Hematopoietic multipotent progenitor cell (in vitro differentiated cells): ENCODE measurements around the gene TSPAN8. TPM values are rescaled to one million over a fixed set of nuclear protein-coding genes. Genes with fewer than 3 reads are reported as not detected.
"Not testable (repeated sequence)": the region's sequence is repeated elsewhere in the genome, so short reads cannot be mapped to it uniquely, and the experiment has no call there.

Source experiments
- DNase-seq, 3 donors: peaks; one replicate each; pipeline ENCODE4 v3.0.0-alpha.2; 2011 to 2015; ENCODE audit warnings: low read depth in 2 of 3, low spot score in 2 of 3
- total RNA-seq: library from RNA; depleted of rRNA; stranded (reverse); fragments of >200 nt; gene quantifications from one replicate; pipeline ENCODE4 v1.2.3, GENCODE V29; 2012

Gene TSPAN8
- total RNA-seq, 1 donor = not detected

DNA sequence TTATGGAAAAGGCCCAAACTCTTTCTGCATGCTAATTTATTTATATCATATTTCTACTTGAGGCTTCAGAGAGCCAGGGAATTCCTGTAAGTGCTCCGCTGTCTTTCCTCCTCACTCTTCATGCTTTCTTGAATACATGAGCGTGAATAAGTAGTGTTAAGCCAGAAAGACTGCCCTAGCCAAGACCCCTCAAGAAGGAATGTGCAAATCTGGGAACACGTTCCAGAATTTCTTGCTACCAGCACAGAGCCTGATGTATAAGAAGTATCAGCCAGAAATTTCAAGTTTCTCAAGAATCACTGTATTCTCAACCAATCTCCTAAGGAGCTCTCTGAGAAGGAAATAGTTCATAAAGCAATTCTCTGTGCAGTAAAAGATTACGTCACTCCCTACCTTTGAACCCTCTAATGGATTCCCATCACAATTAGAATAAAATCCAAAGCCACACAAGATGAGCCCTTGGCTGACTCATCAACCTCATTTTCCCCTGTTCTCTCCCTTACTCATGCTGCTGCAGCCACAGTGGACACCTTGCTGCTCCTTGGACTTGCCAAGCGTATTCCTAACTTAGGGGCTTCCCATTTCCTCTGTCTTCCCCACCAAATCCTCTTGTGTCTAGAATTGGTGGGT, 6.9 kb upstream of the TSPAN8 start:
- no peak for DNase-seq

DNA sequence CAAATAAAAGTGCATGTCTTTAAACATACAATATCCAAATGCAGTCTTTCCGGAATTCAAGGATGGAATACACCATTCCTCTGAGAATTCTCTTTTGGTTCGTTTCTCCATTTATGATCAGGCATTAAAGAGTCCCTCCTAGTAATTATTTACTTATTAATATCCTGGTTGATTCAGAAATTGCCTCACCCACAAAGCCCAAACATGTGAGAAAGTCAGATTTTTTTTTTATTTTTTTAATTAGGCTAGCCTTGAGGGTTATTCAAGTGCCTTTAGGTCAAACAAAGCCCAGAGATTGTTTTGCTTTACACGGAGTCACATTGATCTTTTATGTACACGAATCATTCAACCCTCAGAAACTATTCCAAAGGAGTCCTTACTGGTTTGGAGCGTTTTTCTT, 6.4 kb upstream of the TSPAN8 start:
- no peak for DNase-seq

DNA sequence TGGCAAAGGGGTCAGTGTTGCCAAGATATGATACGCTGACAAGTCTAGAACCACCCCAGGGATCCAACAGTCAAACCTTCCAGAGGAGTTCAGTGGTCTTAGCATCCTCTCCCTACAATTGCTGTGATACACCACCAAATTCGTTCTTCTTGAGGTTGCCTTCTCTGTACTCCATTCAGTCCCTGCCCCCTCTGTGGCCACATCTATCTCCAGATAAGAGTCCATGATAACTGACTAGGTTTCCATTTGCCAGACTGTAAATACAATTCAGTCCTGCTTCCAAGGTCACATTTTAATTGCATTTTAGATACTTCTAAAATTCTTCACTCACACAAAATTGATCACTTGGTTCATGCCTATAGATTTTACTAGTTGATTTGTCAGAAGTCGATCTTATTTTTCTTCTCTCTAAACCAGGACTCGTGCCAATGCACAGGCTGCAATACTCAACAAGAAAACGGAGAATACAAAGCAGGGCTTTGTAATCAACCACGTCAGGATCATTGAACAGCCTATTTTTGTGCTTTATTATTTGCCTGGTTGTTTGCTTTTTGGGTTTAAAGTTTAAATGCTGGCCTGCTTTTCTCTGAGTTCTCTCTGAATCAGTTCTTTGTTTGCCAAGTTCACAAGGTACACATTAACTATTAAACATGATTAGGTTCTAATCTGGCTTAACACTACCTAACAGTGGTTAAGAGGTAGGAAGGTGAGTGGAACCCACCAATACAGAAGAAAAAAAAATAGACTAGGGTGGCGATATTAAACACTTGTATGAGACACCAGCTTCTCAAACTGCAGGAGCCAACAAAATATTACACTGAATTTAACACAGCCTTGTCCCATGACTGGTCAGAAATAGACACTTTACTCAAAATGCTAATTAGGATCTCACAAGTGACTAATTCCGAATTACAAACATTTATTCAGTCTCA, 5.3 kb upstream of the TSPAN8 start:
- no peak for DNase-seq

- DNase-seq = no peak
These were observed 3.8 kb upstream of the TSPAN8 start for GRCh38 chr12:71161591-71161990.

DNA sequence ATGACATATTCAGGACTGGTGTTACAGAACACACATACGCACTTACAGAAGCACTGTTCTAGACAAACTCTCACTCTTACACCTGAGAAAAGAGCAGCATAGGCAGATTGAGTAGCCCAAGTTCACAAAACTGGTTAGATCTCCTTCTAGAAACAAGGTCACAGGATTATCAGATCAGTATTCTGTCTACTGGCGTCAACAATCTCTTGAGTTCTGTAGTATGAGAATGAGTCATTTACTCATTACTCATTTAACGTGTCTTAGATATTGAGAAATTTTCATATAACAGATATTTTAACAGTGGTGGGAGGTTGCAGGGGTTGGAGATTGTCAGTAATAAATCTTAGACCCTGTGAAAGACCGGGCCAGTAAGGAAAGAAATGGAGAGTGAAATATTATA, 2.8 kb upstream of the TSPAN8 start:
- no peak for DNase-seq

DNA sequence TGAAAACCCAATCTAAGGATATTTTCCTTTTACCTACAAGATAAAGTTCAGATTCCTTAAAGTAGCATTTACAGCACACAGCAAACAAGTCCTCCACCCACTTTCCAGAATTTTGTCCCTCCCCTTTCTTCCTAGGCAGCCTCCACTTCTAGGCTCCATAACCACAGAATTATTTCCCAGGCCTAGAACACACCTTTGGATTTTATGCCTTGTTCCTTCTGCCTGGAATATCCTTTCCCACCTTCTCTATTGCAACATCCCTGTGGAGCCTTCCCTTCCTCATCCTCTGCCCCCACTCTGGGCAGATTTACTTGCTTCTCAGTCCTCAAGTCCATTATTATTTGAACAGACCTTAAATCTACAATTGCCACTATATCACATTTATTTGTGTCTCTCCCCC, 2.1 kb upstream of the TSPAN8 start:
- no peak for DNase-seq

GRCh38 chr12:71159264-71159663, 1.5 kb upstream of the TSPAN8 start:
- no peak for DNase-seq

GRCh38 chr12:71158361-71158882, 623 bp upstream of the TSPAN8 start:
- DNase-seq = no peak

GRCh38 chr12:71155225-71155624, 2.6 kb downstream of the TSPAN8 start:
- DNase-seq = no peak

DNA sequence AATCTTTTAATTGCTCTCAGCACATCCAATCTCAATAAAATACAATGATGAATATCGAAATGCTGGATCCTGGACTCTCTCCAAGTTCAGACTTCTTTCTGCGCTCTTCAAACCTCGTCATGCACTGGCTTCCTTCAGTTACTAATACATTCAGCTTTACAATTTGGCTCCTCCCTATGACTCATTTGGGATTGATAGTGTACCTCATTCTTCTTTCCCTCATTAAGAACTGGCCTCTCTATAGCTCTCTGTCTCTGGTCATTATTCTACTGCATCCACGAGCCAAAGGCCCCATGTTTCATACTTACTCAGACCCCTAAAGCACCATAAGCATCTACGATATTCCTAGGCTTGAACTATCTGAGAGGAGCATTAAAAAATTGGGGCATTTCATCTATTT, 4.9 kb downstream of the TSPAN8 start:
- DNase-seq = no peak

DNA sequence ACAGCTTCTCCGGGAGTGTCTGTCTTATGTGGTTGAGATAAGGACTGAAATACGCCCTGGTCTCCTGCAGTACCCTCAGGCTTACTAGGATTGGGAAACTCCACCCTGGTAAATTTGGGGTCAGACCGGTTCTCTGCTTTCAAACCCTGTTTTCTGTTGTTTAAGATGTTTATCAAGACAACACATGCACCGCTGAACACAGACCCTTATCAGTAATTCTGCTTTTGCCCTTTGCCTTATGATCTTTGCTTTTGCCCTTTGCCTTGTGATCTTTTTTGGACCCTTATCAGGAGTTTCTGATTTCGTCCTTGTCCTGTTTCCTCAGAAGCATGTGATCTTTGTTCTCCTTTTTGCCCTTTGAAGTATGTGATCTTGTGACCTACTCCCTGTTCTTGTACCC, 7.8 kb downstream of the TSPAN8 start:
- not testable (repeated sequence) for DNase-seq

DNA sequence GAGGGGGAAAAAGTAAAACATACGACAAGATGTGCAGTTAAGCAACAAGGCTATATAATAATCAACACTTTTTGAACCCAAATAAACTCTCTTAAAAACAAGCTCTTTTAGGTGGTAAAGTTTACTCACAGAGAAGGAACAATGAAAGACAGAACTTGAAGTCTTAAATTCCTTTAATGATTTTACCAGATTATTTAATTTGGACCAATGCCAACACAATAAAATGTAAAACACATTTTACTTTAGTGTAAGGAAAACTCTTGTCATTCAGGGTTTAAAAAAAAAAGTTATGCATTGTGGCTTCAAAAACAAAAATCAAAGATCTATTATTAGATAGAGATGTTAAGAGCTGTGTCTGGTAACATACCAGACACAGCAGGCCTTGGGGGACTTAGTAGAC, 13.1 kb downstream of the TSPAN8 start:
- DNase-seq = no peak

- DNase-seq = no peak
These were observed 14.8 kb downstream of the TSPAN8 start for GRCh38 chr12:71142956-71143355.

GRCh38 chr12:71142016-71142415, 15.8 kb downstream of the TSPAN8 start:
- DNase-seq = no peak

- DNase-seq = no peak
These were observed 16.3 kb downstream of the TSPAN8 start for GRCh38 chr12:71141378-71141926.

DNA sequence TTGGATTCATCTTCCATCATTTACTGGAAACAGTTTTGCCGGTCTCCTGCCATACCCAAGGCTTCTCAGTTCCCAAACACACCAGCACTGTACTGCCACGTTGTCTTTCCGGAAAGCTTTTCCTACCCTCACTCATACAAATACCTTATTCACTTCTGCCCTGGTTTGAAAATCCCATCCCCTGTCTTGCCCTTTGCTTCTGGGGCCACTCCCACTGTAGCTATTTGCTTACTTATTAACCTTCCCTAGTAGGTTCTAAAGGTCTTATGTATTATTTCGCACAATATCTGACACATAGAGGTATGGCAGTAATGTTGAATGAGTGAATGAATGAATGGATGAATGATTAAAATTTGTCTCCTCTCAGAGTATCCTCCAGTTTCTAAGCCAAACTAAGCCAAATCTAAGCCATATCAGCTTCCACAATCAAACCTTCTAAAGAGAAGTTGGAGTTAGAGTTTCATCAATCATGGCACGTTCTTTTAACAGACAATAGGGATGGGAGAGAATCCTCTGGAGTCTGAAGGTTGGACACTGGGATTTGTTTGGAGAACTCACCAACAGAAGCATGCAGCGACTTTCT, 18.6 kb downstream of the TSPAN8 start:
- DNase-seq = no peak

DNA sequence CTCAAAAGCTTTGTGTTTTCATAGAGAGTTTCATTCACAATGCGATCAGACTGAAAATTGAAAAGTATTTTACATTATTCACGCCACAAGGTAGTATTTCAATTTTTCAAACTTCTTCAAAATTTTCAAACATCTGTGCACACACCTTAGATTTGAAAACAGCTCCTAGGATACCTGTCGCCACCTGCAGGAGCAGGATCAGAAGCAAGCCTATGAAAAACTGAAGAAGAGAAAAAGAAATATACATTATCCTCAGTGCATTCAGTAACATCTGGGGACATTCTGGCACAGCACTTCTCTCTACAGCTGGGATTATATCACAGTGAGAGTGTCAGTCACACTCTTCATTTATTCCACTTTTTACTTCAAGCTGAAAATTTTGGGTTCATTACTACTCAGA, 19.8 kb downstream of the TSPAN8 start:
- DNase-seq = no peak

- DNase-seq = no peak
These were observed 22.0 kb downstream of the TSPAN8 start for GRCh38 chr12:71135812-71136176.

DNA sequence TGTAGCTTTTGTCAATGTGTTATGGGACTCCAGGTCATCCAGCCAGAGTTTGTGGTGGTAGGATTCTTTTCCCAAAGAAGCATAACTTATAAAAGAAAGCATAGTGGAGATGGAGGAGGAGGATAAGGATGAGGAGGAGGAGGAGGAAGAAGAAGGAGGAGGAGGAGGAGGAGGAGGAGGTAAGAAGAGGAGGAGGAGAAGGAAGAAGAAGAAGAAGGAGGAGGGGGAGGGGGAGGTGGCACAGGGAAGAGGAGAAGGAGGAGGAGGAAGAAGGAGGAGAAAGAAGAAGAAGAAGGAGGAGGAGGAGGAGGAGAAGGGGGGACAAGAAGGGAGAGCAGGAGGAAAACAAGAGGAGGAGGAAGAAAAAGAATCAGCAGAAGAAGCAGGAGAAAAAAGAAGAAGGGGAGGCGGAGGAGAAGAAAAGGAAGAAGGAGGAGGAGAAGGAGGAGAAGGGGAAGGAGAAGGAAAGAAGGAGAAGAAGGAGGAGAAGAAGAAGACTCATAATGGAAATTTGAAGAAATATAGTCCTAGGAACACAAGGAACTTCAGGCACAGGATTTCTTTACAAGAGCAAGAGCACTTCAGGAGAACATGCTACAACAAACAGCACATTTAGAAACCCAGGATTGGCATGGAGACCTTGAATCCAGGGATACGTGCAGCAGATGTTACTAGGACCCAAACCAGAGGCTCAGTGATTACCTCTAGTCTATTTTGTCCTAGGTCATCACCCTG, 22.6 kb downstream of the TSPAN8 start:
- no peak for DNase-seq

DNA sequence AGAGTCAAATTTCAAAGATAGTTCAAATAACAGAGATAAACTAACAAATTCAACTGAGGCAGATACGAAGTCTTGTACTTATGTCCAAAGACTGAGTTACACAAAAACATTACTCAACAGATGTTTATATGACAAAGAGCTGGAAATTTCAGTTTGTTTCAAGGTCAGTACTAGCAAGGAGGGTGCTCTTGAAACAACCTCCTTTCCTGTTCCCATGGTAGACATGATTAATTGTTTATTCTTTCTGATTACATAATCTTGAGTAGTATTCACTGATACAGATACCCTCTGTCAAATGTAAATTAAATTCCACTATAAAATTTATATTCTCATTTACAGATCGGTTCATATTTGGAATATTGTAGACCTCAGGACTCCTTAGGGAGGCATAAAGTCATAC, 23.4 kb downstream of the TSPAN8 start:
- DNase-seq = no peak
